Measurements from ENCODE around the gene MTFP1.
"Not testable (repeated sequence)": the region's sequence is repeated elsewhere in the genome, so short reads cannot be mapped to it uniquely, and the experiment has no call there.

Gene MTFP1

DNA sequence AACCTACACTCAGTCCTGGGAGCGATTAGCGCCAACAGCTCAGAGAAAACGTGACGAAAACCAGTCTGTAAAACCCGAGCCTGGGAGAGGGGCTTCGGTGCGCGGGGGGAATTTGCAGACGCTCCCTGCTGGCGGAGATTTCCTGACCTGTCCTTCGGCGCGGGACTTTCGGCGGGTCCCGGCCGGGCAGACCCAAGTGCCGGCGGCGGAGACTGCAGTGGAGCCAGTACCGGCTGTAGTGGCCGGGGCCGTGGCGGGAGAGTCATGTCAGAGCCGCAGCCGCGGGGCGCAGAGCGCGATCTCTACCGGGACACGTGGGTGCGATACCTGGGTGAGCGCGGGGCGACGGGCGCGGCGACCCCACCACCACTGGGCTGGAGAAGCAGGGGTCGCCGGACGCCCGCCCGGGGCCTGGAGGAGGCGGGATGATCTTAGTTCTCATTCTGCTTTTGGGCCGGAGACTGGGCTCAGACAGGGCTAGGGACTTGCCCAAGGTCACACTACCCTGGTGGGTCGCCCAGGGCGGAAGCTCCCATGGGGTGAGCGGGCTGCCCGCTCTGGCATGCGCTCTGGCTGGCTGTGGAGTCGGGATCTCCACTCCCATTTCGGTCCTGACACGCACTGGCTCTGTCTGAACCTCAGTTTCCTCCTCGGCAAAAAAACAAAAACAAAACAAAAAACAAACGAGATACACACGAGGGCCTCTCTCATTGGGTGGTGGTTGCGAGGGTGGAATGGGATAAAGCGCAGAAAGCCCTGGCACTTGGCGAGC lies at the start of gene MTFP1:
MTFP1 (plus strand) TSS at position 153 of the 772 bp plus-strand sequence; CDS start at position 265, 112 bp downstream.
- DNase-seq (ENCODE audit: low read depth in 2 of 2) = peak in 1 of 2 donors; percentile 30

- no peak for DNase-seq (ENCODE audit: low read depth in 2 of 2)
Observed at GRCh38 chr22:30380011-30380410, 45.6 kb upstream of the MTFP1 start.

- no peak for DNase-seq (ENCODE audit: low read depth in 2 of 2)
Observed at GRCh38 chr22:30381264-30381663, 44.3 kb upstream of the MTFP1 start.

- no peak for DNase-seq (ENCODE audit: low read depth in 2 of 2)
Observed at GRCh38 chr22:30382340-30382739, 43.2 kb upstream of the MTFP1 start.

- no peak for DNase-seq (ENCODE audit: low read depth in 2 of 2)
Observed at GRCh38 chr22:30383061-30383460, 42.5 kb upstream of the MTFP1 start.

DNA sequence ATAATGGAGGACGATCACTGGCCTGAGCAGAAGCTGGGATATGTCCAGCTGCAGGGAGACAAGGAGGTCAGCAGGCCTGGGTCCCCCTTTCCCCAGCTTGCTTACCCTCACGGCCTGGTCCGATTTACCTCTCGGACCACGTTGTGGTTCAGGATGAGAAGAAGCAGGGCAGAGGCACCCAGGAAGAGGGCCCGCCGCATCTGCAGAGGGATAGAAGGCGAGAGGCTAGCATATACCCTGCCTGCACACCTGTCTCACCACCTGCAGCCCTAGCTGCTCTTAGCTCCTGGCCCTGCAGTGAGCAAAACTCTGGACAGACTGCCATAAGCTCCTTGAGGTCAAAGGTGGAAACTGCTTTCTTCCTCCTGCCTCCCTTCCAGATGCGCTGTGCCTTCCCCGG lies 39.6 kb upstream of the MTFP1 start:
- DNase-seq (ENCODE audit: low read depth in 2 of 2) = no peak

GRCh38 chr22:30386608-30386959 lies 39.0 kb upstream of the MTFP1 start:
- no peak for DNase-seq (ENCODE audit: low read depth in 2 of 2)

DNA sequence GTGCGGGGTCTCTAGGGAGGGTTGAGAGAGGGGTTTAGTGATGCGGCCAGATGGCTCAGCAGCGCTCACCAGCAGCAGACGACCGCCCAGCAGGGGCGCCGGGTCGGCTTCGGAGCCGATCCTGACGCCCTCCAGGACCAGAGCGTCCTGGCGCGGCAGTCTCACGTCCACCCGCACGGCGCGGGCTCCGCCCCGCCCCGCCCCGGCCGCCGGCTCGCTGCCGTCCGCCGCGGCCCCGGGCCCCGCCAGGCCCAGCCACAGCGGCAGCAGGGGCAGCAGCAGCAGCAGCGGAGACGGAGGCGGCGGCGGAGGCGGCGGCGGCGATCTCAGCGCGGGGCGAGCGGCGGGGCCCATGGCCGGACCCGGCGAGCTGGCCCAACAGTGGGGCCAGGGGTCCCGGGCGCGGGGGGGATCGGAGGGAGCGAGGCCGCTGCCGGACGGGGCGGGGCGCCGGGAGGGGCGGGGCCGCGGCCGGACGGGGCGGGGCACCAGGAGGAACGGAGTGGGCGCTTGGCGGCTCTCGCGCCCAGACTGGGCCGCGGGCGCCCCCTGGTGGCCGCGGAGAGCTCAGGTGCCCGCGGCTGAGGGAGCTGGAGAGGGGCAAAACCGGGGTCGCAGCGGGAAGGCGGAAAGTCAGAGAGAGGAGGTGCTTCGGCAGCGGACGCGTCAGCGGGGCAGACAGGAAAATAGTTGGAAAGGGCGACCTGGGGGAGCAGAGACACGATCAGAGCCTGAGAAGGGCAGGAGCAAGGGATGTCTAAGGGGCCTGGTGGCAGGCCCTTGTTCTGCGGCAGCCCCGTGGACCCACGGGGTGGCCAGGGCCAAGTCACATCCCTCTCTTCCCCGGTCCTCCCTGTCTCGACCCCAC lies 38.4 kb upstream of the MTFP1 start, which contains the start of gene RNF215:
RNF215 (minus strand) TSS at position 452 of the 868 bp plus-strand sequence; CDS start at position 354, 98 bp downstream.
- peak; percentile 62 to 64 for DNase-seq (ENCODE audit: low read depth in 2 of 2)

DNA sequence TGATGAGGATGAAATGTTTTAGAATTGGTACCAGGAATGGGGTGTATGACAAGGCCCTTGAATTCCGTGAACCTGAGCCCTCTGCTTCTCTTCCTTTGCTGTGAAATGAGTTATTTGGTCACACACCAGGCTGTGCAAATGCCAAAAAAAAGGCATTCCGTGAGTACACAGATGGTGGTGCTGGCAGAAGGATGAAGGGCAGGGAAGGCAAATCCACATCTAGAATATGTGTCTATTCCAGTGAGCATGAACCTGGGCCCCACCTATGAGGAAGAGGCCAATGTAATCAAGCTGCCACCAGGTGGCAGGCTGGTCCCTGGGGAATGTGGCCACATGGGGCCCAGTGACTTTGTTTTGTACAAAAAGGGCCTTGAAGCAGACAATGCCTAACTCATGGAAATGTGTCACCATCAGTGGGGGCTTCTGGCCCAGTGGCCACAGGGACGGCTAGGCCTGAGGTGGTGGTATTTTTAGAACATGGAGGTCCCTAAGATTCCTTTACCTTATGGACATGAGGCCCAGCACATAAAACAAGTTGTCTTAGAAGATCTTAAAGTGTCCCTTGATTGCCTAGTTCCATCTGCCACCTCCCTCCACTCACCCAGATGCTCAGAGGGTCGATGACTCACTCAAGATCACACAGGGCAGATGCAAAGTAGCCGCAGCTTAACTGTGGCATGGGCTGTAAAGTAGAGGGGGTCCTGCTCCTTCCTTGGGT lies 34.4 kb upstream of the MTFP1 start:
- DNase-seq (ENCODE audit: low read depth in 2 of 2) = peak; percentile 46 to 62

- DNase-seq (ENCODE audit: low read depth in 2 of 2) = no peak
Observed at GRCh38 chr22:30392661-30393321, 32.8 kb upstream of the MTFP1 start.

DNA sequence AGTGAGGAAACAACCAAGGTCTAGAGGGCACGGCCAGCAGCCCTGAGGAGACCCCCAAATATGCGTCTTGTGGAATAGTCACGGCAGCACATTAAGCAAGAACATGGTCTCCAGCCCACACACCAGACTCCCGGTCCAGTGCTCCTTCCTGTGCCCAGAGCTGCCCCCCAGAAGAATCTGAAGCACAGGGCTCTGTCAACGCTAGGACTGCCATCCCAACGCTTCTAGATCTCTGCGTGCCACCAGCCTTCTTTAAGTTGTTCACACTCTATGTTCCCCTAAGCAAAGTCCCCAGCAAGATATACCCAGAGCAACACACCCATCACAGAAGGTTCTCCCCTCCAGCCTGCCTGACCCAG lies 32.3 kb upstream of the MTFP1 start:
- no peak for DNase-seq (ENCODE audit: low read depth in 2 of 2)

DNA sequence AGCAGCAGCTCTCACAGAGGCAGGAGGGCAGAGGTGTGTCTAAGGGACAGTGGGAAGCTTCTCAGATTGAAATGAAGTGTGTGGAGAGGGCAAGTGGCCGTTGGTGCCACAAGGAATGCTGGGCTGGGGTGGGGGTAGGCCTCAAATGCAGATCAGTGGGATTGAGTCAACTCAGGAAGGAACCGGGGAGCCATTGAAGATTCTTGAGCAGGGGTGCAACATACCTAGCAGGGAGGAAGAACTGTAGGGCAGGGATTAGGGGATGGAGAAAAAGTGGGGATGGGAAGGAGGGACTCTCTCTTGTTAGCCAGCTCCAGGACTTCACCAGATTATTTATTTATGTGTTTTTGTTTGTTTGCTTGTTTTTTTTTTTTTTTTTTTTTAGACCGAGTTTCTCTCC lies 31.7 kb upstream of the MTFP1 start:
- DNase-seq (ENCODE audit: low read depth in 2 of 2) = no peak

DNA sequence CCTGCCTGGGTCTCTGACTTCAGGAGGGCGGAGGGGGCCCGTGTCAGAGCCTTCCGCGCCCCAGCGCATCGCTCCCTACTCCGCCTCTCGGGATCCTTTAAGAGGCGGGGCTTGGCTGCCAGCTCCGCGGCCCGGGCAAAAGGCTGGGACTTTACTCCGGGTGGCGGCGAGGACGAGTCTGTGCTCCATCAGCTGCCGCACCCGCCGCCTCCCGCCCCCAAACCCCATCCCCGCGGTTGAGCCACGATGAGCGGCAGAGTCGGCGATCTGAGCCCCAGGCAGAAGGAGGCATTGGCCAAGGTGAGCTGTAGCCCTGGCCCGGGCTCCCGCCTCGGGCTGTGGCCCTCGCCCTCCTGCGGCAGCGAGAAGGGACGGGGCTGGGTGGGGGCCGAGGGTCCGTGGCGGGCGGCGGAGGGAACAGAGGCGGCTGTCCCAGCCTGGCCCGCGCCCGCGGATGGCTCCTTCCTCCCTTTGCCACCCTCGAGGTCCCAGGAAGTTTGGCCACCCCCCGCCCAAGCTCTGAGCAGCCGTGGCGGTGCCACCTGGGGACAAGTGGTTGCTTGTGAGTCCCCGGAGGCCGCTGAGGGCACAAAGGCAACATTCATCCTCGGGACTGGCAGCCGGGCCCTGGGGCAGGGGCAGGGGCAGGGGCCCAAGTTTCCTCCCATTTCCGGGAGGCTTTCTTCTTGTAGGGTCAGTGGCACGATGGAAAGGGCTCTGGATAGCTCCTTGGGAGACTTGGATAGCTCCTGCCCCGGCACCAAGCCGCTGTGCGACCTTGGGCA lies 28.5 kb upstream of the MTFP1 start, which contains the start of gene SEC14L2:
SEC14L2 (plus strand) TSS at position 148 of the 785 bp plus-strand sequence; CDS start at position 247, 99 bp downstream.
- peak in 1 of 2 donors; percentile 23 for DNase-seq (ENCODE audit: low read depth in 2 of 2)

GRCh38 chr22:30397656-30398635 lies 27.6 kb upstream of the MTFP1 start:
- DNase-seq (ENCODE audit: low read depth in 2 of 2) = no peak

DNA sequence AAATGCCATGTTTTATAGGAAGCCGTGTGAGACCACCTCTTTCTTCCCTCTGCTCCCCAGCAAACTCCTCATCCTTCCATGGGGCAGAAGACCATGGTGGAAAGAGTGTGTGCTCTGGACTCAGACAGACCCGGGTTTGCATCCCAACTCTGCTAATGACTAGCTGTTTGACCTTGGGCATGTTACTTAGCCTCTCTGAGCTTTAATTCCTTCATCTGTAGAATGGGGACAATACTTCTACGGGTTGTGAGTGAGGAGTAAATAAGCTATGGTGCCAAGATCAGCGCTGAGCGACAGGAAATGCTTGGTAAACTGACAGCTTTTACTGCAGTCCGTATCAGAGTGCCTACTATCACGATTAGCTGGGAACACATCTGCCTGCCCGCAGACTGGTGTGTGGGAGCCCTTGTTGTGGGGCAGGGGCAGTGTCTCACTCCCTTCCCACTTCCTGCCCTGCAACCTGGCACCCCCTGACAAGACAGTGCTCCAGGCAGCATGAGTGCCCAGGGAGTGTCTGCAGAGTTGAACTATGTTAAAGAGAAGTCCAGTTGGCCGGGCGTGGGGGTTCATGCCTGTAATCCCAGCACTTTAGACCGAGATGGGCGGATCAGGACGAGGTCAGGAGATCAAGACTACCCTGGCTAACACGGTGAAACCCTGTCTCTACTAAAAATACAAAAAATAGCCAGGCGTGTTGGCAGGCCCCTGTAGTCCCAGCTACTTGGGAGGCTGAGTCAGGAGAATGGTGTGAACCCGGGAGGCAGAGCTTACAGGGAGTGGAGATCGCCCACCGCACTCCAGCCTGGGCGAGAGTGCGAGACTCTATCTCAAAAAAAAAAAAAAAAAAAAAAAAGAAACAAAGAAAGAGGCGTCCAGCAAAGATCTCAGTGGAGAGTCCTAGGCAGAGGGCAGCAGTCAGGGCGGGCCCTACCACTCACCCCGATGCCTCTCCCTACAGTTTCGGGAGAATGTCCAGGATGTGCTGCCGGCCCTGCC lies 26.6 kb upstream of the MTFP1 start:
- no peak for DNase-seq (ENCODE audit: low read depth in 2 of 2)

DNA sequence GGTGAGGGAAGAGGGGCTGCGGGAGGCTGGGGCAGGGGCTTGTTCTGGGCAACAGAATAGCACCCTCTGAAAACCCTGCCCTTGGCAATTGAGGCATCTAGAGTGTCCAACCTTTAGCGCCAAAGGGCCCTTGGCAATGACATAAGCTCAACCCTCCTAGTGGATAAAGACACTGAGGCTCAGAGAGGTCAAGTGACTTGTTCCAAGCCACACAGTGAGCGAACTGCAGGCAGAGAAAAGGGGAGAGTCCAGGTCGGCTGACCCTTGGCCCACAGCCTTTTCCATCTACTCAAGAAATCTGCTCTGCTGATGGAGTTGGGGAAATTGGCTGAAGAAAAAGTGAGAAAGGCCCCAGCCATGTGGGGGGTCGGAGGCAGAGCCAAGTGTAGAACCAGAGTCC lies 25.9 kb upstream of the MTFP1 start:
- no peak for DNase-seq (ENCODE audit: low read depth in 2 of 2)

- no peak for DNase-seq (ENCODE audit: low read depth in 2 of 2)
Observed at GRCh38 chr22:30400159-30400558, 25.4 kb upstream of the MTFP1 start.

DNA sequence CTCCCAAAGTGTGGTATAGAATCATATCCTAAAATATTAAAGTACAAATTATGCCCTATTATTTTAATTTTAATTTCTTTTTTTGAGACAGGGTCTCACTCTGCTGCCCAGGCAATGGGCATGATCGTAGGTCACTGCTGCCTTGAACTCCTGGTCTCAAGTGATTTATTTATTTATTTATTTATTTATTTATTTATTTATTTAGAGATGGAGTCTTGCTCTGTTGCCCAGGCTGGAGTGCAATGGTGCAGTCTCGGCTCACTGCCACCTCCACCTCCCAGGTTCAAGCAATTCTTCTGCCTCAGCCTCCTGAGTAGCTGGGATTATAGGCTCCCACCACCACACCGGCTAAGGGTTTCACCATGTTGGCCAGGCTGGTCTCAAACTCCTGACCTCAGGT lies 24.5 kb upstream of the MTFP1 start:
- not testable (repeated sequence) for DNase-seq (ENCODE audit: low read depth in 2 of 2)

Data from stimulated activated CD8-positive, alpha-beta memory T cell treated with anti-CD3 and anti-CD28 coated beads, Interleukin-2, amount 100 ng/mL, for 1 hour (primary cell).